ENCODE measurements around the gene PAPSS2.

PAPSS2 gene

DNA sequence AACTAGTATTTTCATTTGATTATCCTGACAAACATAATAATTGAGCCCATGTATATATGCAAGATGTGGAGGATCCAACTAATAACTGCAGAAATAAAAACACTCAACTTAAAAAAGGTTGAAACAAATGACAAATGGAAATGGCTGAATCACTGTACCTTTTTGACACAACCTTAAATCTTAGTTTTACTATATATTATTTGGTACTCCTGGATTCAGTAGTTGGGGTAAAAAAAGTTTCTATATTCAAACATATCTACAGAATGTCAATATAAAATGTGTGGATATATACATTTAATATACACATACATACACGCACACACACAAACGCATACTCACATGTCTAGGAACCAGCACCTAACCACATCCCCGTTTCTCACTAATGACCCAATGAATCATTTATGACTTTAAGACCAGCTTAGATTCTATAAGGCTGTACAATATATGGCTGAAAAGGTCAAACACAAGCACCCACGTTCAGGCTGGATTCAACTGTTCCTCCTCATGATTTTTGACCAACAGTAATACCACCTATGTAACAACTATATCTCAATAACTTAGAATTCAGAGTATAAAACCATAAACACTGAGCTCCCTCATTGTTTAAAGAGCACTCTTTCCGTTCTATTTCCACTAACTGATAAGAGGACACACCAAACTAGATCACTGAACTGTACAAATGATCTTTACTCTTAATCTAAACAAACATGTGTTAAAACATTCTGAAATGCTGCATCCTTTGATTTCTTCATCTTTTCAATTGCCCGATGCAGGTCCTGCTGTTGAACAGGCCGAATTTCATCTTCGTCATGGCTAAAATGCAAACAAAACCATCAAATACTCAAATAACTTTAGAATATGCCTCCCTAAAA, 94.6 kb downstream of the PAPSS2 start:
- no peak for DNase-seq

DNA sequence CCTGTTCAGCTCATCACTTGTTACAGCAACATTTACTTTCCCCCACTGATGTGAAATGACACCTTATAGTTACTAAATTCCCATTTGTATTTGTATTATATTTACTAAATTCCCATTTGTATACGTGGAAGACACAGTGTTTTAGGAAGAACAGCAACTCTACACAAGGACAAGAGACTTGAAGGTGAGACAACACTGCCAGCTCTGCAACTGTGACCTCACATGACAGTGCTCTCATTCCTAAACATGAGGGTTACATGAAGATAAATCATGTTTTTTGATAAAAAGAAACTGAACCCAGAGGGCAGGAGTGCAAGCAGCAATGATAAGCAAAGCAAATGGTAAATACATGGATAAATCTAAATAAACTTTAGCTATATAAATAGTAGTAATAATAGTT, 98.0 kb downstream of the PAPSS2 start:
- peak; percentile 14 for DNase-seq

DNA sequence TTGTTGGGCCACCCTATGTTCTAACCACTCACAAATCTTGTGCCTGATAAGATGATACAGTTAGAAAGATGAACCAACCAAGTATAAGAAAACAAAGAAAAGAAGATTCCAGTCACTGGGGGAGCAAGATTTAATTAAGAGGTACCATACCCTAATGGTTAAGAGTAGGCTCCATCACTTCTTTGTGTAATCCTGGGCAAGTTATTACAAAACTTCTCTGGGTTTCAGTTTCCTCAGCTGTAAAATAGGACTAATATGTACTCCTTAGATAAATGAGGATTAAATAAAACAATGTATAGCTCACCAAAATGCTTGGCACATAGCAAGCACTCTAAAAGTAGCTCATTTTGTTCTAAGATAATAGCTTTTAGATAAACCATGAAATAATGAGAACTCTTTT, 99.9 kb downstream of the PAPSS2 start:
- DNase-seq, result peak; percentile 75

DNA sequence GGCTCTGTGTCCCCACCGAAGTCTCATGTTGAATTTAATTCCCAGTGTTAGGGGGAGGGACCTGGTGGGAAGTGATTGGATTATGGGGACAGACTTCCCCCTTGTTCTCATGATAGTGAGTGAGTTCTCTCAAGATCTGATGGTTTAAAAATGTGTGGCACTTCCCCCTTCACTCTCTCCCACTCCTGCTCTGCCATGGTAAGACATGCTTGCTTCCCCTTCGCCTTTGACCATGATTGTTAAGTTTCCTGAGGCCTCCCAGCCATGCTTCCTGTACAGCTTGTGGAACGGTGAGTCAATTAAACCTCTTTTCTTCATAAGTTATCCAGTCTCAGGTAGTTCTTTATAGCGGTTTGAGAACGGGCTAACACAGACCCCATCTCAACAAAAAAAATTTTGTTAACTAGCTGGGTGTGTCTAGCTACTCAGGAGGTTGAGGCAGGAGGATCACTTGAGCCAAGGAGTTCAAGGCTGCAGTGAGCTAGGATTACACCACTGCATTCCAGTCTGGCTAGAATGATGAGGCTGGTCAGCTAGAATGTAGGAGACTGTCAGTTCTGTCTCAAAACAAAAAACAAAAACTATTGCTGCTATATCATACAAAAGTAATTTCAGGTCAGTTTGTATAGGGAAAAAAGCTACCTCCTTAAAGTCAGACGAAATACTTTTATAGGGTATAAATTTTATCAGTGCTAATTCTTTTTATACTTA, 100.7 kb downstream of the PAPSS2 start:
- DNase-seq, result peak; percentile 85

DNA sequence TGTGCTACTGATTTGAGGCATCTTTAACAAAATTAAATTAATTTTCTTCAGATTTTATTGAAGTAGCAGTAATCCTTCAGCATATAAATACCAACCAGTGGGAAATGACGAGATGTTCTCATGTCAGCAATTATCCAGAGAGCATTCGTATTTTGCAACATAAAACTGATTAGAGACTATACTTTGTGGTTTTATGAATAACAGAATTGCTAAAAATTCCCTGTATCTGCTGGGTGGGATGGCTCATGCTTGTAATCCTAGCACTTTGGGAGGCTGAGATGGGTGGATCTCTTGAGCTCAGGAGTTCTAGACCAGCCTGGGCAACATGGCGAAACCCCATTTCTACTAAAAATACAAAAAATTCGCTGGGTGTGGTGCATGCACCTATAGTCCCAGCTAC, 101.5 kb downstream of the PAPSS2 start:
- DNase-seq, result peak; percentile 39

DNA sequence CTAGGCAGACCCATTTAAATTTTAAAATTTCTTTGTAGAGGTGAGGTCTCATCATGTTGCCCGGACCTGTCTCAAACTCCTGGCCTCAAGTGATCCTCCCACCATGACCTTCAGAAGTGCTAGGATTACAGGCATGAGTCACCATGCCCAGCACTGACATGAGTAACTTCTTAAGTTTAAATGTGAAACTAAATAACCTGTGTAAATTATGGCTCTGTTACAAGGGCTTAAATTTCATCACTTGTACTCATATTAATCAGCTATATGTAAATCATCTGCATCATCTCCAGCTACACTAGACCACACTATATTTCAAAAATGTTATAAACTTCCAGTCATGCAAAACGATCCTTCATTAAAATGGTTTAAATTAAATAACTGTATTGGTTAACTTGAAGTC, 102.2 kb downstream of the PAPSS2 start:
- peak; percentile 94 for DNase-seq

DNA sequence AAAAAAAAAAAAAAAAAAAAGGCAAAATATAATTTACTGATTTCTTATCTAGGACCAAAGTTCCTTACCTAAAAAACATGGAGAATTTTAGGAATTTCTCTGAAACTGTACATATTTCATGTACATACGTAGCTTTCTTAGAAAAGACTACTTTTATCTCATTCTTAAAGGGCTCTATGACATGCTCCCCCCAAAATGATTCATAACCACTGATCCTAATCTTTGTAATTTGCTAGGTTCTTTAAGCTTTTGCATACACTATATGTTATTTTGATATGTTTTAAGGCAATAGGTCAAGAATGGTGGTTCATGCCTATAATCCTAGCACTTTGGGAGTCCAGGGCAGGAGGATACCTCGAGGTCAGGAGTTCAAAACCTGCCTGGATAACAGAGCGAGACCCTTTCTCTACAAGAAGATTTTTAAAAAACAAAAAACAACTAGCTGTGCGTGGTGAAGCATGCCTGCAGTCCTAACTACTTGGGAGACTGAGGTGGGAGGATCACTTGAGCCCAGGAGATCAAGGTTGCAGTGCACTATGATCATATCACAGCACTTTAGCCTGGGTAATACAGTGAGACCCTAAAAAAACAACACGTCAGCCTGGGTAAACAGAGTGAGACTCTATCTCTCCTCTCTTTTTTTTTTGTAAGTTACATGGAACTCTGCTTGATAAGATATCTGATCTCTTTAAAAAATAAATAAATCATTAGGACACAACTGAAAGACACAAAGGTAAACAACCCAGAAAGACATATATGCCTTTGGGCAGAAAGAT, 103.6 kb downstream of the PAPSS2 start:
- DNase-seq, result no peak

DNA sequence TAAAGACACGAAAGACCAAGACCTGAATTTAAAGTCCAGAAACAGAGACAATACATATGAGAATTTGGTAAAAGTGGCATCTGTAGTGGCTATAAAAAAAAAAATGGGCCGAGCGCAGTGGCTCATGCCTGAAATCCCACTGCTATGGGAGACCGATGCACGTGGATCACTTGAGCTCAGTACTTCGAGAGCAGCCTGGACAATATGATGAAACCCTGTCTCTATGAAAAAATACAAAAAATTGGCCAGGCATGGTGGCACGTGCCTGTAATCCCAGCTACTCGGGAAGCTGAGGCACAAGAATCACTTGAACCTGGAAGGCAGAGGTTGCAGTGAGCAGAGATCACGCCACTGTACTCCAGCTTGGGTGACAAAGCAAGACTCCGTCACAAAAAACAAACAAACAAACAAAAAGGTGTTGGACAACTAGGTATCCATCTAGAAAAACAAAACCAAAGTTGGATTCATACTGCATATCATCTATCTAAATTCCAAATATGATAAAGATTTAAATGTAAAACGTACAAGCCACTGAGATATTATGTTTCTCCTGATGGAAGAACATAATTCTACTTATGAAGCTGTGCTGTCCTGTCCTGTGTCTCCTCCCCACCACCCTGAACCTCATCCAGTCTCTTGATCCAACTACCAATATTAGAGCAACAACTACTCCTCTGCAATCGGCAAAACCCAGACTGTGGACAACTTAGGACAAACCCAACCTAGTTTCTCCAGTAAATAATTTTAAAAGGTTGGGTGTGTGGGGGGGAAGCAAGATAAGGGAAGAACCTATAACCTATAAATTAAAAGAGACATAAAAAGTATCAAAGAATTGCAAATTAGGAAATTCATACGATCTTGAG, 104.6 kb downstream of the PAPSS2 start:
- DNase-seq, result no peak

DNA sequence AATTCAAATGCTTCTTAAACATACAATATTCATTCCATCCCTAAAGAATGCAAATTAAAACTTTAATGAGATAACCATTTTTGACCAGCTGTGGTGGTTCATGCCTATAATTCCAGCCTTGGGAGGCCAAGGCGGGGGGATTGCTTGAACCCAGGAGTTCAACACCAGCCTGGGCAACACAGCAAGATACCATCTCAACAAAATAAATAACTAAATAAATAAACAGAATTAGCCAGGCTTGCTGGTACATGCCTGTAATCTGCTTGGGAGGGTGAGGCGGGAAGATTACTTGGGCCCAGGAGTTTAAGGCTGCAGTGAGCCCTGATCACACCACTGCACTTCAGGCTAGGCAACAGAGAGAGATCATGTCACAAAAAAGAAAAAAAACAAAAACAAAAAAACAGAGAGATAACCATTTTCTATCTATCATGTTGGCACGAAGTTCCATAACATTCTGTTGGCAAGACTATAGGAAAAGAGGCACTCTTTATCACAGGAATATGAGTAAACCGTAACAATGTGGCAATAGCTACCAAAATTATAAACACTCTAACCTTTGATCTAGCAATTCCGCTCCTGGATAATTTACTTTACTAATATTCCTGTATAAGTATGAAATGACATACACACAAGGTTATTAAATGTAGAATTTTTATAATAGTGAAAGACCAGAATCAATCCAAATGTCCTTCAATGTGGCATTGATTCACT, 106.1 kb downstream of the PAPSS2 start:
- no peak for DNase-seq

DNA sequence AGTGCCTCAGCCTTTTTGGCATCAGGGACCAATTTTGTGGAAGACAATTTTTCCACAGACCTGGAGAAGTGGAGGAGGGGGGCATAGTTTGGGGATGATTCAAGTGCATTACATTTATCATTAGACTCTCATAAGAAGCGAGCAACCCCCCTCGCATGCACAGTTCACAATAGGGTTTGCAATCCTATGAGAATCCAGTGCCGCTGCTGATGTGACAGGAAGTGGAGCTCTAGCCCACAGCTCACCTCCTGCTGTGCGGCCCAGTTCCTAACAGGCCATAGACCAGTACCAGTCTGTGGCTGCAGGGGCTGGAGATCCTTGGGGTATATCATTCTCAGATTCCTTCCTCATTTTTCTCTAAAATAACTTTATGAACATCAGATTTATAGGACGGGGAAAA, 107.6 kb downstream of the PAPSS2 start:
- no peak for DNase-seq

DNA sequence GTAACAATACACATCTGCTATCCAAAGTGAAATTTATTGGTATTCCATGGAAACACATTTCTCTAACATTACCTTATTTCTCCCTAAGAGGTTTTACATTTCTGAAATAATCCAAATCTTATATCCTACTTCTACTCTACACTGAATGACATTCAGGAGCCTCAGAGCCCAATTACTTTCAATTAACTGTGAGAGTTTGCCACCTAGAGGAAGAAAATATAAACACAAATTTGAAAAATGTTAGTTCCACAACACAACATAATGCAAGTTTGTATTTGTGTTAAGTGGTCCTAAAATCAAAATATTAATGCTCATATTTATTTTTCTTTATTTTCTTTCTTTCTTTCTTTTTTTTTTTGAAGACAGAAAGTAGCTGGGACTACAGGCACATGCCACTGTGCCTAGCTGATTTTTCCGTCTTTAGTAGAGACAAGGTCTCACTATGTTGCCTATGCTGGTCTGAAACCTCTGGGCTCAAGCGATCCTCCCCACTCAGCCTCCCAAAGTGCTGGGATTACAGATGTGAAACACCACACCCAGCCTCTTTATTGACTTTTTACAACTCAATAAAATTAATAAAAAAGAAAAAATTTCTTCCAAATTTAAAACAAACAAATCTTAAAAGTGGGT, 112.3 kb downstream of the PAPSS2 start:
- peak; percentile 54 for DNase-seq

DNA sequence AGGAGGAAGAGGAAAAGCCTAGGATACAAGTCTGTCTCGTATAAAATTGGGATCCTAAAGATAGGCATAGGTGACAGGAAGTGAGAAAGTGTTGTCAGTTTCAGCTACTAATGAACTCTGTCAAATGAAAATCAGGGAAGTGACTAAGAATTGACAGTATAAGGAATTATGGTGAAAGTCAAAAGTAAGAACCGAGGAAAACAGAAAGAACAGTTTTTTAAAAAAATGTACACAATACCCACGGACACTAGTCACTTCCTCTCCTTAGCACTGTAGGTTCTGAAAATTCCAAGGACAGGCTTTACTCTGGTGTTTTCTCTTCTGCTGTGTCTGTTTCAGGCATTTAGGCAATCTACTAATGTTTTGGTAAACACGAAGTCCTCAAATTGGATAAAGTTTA, 116.1 kb downstream of the PAPSS2 start:
- peak; percentile 76 for DNase-seq

DNA sequence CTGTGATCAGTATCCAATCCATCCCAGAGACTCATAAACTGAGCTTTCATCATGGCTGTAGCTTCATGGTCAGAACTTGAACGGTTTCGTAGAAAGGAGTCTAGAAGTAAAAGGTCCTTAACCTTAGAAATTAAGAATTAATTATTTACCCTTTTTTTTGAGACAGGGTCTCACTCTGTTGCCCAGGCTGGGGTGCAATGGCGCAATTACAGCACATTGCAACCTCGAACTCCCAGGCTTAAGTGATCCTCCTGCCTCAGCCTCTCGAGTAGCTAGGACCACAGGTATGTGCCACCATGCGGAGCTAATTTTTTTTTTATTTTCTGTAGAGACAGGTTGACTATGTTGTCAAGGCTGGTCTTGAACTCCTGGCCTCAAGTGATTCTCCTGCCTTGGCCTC, 116.7 kb downstream of the PAPSS2 start:
- DNase-seq, result no peak

DNA sequence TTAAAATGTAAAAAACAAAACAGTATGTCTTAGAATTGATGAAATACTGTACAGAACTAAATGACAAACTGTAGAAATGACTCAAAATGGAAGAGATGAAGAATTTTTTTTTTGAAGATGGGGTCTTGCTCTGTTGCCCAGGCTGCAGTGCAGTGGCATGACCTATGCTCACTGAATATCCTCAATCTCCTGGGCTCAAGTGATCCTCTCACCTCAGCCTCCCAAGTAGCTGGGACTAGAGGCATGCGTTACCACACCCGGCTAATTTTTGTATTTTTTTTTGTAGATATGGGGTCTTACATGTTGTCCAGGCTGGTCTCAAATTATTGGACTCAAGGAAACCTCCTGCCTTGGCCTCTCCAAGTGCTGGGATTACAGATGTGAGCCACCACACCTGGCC, 121.9 kb downstream of the PAPSS2 start:
- no peak for DNase-seq

DNA sequence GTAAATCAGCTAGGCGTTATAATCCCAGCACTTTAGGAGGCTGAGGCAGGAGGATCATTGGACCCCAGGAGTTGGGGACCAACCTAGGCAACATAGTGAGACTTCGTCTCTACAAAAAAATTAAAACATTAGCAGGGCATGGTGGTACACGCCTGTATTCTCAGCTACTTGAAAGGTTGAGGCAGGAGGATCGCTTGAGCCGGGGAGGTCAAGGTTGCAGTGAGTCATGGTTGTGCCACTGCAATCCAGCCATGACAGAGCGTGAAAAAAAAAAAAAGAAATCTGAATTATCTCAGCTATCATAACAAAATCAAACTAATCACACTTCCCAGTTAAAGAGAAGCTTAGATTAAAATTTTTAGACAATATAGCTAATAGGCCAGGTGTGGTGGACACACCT, 123.0 kb downstream of the PAPSS2 start:
- DNase-seq, result no peak

DNA sequence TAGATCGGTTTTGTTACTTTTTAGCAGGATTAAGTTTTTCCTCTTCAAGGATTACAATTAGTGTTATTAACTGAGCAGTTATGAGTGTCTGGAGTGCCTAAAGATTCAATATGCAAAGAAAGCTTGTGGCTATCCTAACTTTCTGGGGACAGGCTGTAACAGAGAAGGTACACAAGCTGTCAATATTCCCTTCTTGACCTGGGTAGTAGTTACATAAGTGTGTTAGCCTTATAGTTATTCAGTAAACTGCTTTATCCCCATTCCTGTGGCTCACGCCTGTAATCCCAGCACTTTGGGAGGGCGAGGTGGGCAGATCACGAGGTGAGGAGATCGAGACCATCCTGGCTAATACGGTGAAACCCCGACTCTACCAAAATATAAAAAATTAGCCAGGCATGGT, 126.7 kb downstream of the PAPSS2 start:
- DNase-seq, result no peak

DNA sequence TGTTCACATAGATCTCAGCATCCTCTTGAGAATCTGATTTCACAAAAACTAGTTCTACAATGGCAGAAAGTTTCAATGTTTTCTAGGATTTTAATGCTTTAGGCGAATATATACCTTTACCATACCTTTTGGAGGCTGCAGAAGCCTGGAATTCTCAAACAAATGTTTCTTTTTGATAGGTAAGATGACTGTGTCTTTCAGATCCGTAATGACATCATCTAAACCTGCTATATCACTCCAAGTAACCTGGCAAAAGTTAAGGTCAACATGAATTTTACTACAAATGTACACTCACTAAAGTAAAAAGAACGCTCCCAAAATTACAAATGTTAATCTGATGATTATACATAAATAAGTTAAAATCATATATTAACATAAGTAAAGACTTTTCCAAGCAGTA, 130.5 kb downstream of the PAPSS2 start:
- DNase-seq, result no peak

DNA sequence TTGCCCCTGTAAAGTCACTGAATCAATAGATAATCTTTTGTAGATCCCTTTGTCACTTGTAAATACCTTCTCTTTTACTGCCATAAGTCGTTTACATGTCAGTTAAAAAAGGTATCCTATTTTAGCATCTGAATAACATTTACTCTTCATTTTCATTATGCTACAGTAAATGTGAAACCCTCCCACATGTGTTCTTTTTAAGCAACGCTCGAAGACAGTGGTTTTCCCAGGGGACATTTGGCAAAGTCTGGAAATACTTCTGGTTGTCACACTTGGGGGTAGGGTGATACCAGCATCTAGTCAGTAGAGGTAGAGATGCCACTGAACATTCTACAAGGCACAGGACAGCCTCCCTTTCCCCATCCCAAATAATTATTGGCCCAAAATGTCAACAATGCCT, 134.6 kb downstream of the PAPSS2 start:
- DNase-seq, result no peak
